ENCODE measurements around the gene RSPO1.

Gene RSPO1

GRCh38 chr1:37616330-37616729 is 18.4 kb downstream of the RSPO1 start:
- TF ChIP-seq CTCF (IDR thresholded peaks at IDR 0.05; ENCODE audit: extremely low read depth, missing control alignments), result no peak
- DNase-seq (ENCODE audit: low spot score), result no peak

- DNase-seq (ENCODE audit: low spot score), result no peak
- TF ChIP-seq CTCF (IDR thresholded peaks at IDR 0.05; ENCODE audit: extremely low read depth, missing control alignments), result no peak
Observed at GRCh38 chr1:37614105-37614504, 20.6 kb downstream of the RSPO1 start.

GRCh38 chr1:37612186-37612585 is 22.5 kb downstream of the RSPO1 start:
- DNase-seq (ENCODE audit: low spot score), result no peak
- TF ChIP-seq CTCF (IDR thresholded peaks at IDR 0.05; ENCODE audit: extremely low read depth, missing control alignments), result no peak

DNA sequence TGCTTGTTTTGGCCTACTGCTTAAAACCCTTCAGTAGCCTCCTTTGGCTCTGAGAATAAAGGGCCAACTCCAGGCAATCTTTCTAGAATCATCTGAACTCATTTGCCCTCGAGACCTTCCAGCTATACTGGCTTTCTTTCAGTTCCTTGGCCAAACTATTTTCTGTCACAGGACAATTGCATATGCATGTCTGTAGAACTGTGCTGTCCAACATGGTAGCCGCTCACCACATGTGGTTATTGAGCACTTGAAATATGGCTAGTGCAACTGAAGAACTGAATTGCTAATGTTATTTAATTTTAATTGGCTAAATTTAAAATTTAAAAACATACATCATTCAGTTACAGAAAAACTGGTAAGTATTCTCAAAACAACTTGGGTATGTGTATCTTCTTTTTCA is 24.7 kb downstream of the RSPO1 start:
- DNase-seq (ENCODE audit: low spot score), result no peak
- no peak for TF ChIP-seq CTCF (IDR thresholded peaks at IDR 0.05; ENCODE audit: extremely low read depth, missing control alignments)

- TF ChIP-seq CTCF (IDR thresholded peaks at IDR 0.05; ENCODE audit: extremely low read depth, missing control alignments), result no peak
Observed at GRCh38 chr1:37609002-37609401, 25.7 kb downstream of the RSPO1 start.

GRCh38 chr1:37606481-37607263 is 28.0 kb downstream of the RSPO1 start:
- TF ChIP-seq CTCF (IDR thresholded peaks at IDR 0.05; ENCODE audit: extremely low read depth, missing control alignments), result no peak
- DNase-seq (ENCODE audit: low spot score), result no peak

More at GRCh38 chr1:37609002-37609401, 25.7 kb downstream of the RSPO1 start:
- no peak for DNase-seq (ENCODE audit: low spot score)

- no peak for DNase-seq (ENCODE audit: low spot score)
- TF ChIP-seq CTCF (IDR thresholded peaks at IDR 0.05; ENCODE audit: extremely low read depth, missing control alignments), result no peak
Observed at GRCh38 chr1:37605806-37606474, 28.8 kb downstream of the RSPO1 start.

All from GM20000 (cell line).